Neutrophil (primary cell): ENCODE data around the gene ARHGEF16.
A peak's percentile ranks its signal among the peaks of the same experiment; 100 is the strongest.

Source experiments
- H3K27ac ChIP-seq: fragments of 200-600 bp; sonication (generic); 2 replicates; pipeline ENCODE4 v1.5.1; 2016; ENCODE audit warnings: mild to moderate bottlenecking, moderate library complexity
- H3K27me3 ChIP-seq: fragments of 200-600 bp; sonication (generic); 2 replicates; pipeline ENCODE4 v1.6.0; 2016; ENCODE audit warnings: mild to moderate bottlenecking
- H3K36me3 ChIP-seq: fragments of 200-600 bp; sonication (generic); 2 replicates; pipeline ENCODE4 v1.5.1; 2017
- H3K4me1 ChIP-seq, 2 experiments: fragments of 200-600 bp in 1 of 2; sonication (generic) in 1 of 2; 1 replicate in 1 of 2; 2 replicates in 1 of 2; pipeline versions ENCODE4 v1.5.1 to v1.6.1; 2013 to 2016; ENCODE audit warnings: low read depth in 1 of 2, low read length in 1 of 2, mild to moderate bottlenecking in 1 of 2, moderate library complexity in 1 of 2; ENCODE audit not compliant: control insufficient read depth in 1 of 2, insufficient read depth in 1 of 2
- H3K4me3 ChIP-seq, 2 experiments: fragments of 200-600 bp in 1 of 2; sonication (generic) in 1 of 2; 1 replicate in 1 of 2; 2 replicates in 1 of 2; pipeline ENCODE4 v1.5.1; 2013 to 2016; ENCODE audit warnings: low read depth in 1 of 2, low read length in 1 of 2, mild to moderate bottlenecking in 1 of 2, moderate library complexity in 1 of 2
- H3K9me3 ChIP-seq: fragments of 200-600 bp; sonication (generic); 2 replicates; pipeline ENCODE4 v1.5.1; 2016
- CTCF ChIP-seq: fragments of 200-600 bp; sonication (generic); IDR thresholded peaks from 2 replicates; pipeline ENCODE4 v1.5.1; 2016; ENCODE audit warnings: antibody characterized with exemption

ARHGEF16 gene

DNA sequence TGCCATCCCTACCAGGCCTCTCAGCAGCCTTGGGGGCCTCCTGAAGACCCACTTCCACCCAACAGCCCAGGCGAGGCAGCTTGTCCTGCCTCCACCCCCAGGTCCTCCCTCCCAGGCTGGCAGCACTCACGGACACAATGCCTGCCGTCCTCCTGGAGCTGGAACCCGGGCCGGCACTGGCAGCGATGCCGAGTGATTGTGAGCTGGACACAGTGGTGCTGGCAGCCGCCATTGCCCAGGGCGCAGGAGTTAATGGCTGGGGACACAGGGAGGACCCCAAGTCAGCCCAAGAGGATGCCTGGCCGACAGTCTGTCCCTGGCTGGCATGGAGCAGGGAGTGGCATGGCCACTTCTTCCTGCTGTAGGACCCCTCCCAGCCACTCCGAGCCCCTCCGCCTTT, 60.8 kb downstream of the ARHGEF16 start:
- no peak for TF ChIP-seq CTCF
- no peak overlapping the region for H3K4me3 ChIP-seq
- H3K27ac ChIP-seq = no peak overlapping the region
- no peaks in the 10 kb centered on the region for H3K27me3 ChIP-seq
- H3K4me1 ChIP-seq = peaks cover 0 to 3% of the 10 kb centered on the region in 2 experiments
- H3K36me3 ChIP-seq = peaks cover 74% of the 10 kb centered on the region
- H3K9me3 ChIP-seq = no peaks in the 10 kb centered on the region

DNA sequence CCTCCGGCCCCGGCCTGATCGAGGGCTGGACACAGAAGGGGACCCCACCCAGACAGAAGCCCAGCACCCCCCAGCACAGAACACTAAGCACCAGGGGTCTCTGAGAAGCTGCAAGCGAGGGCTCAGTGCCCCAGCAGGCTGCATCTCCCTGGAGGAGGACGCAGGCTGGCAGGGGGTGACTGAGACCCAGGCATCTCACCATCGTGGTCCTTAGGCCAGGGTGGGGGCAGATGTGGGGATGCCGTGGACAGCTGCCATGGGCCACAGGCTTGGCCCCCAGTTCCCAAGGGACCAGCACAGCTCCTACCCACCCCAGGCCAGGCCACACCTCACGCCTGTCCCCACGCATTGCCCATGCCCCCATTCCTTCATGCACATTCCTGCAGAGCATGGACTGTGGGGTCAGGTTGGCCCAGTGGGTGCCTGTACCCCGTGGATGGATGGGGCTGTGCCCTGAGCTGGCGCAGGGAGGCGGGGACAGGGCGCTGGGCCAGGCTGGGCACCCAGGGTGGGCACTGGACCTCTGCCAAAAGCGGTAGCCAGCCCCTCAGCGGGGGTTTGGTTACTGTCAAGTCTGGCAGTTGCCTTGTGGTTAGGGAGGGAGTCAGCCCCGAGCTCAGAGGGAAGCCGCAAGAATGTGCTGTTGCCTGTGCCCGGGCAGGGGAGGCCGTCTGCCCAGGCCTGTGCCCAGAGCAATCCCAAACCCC, 61.5 kb downstream of the ARHGEF16 start:
- Histone ChIP-seq H3K4me3 (no peak overlapping the region), H3K4me1 (peaks cover 0 to 3% of the 10 kb centered on the region in 2 experiments), H3K27me3 (no peaks in the 10 kb centered on the region), H3K27ac (no peak overlapping the region), H3K9me3 (no peaks in the 10 kb centered on the region), H3K36me3 (peaks cover 74% of the 10 kb centered on the region)
- no peak for TF ChIP-seq CTCF

- no peaks in the 10 kb centered on the region for H3K27me3 ChIP-seq
- H3K4me3 ChIP-seq = no peak overlapping the region
- no peak for TF ChIP-seq CTCF
- H3K9me3 ChIP-seq = no peaks in the 10 kb centered on the region
- peaks cover 74% of the 10 kb centered on the region for H3K36me3 ChIP-seq
- H3K27ac ChIP-seq = no peak overlapping the region
- H3K4me1 ChIP-seq = peaks cover 0 to 3% of the 10 kb centered on the region in 2 experiments
These were observed 62.0 kb downstream of the ARHGEF16 start for GRCh38 chr1:3516481-3516869.

- Histone ChIP-seq H3K27me3 (no peaks in the 10 kb centered on the region), H3K4me3 (no peak overlapping the region), H3K27ac (no peak overlapping the region), H3K4me1 (peaks cover 0 to 3% of the 10 kb centered on the region in 2 experiments), H3K9me3 (no peaks in the 10 kb centered on the region), H3K36me3 (peaks cover 74% of the 10 kb centered on the region)
- no peak for TF ChIP-seq CTCF
These were observed 62.6 kb downstream of the ARHGEF16 start for GRCh38 chr1:3516911-3517675.

DNA sequence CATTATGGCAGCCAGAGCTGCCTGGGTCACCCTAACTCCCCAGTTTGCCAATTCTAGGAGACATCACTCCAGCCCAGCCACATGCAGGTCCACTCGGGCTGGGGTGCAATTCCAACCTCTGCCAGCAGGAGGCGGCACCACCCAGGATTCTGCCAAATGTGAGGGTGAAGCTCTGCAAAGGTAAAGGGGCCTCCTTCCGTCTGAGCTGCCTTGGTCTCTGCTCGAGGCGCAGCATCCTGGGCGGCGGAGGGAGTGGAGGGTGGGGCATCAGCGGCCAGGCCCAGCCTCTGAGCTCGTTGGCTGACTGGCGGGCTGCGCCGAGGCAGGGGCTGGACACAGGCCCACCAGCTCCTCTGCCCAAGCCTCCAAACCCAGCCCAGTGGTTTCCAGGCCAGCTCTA, 63.8 kb downstream of the ARHGEF16 start:
- Histone ChIP-seq H3K27me3 (no peaks in the 10 kb centered on the region), H3K36me3 (peaks cover 74% of the 10 kb centered on the region), H3K4me3 (no peak overlapping the region), H3K9me3 (no peaks in the 10 kb centered on the region), H3K4me1 (peaks cover 0 to 3% of the 10 kb centered on the region in 2 experiments), H3K27ac (no peak overlapping the region)
- TF ChIP-seq CTCF = peak; percentile 87
